ENCODE measurements around the gene FAM168B.

DNA sequence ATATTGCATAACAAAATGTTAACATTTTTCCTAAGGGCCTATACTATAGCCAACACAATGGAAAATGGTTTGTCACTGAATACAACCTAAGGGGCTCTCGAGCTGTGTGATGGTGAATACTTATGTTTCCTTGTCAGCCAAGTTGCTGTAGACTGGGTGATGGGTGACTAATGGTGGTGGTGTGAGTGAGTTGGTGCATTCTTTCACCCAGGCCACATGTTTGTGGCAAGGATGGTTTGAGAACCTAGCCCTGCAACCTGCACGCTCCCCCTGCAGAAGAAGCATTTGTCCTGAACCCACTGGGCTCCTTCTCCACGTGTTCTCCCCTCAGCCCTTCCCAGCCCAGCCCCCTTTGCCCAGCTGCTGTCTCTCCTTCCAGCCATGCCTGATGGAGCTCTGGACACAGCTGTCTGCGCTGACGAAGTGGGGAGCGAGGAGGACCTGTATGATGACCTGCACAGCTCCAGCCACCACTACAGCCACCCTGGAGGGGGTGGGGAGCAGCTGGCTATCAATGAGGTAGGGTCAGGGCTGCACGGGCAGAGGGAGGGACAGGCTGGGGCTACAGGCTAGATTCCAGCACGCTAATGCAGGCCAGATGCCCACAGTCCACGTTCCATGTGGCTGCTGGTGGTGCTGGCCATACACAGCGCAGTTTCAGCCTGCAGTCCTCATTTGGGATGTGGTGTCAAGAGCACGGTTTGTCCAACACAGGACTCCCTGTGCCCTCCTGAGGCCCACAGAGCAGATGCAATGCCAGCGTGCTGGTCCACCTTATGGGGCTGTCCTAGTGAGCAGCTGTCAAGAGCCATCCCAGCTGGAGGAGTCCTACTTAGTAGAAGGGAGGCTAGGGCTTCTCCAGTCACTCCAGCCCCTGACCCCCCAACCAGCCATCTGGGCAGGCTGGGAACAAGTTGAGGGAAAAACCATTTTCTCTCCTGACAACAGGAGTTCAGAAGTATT is 65.4 kb downstream of the FAM168B start:
- TF ChIP-seq EP300 (IDR thresholded peaks at IDR 0.05; ENCODE audit: borderline replicate concordance in 1 of 2, low read depth in 1 of 2, low read length in 1 of 2): no peak
- TF ChIP-seq POLR2AphosphoS5 (IDR thresholded peaks at IDR 0.05; ENCODE audit: low read depth, low read length): no peak
- no peak for TF ChIP-seq RAD21 (IDR thresholded peaks at IDR 0.05; ENCODE audit: low read length)
- no peak for TF ChIP-seq CTCF (IDR thresholded peaks at IDR 0.05)
- TF ChIP-seq NFIC (IDR thresholded peaks at IDR 0.05; ENCODE audit: borderline replicate concordance): no peak
- no peak for TF ChIP-seq SMC3 (IDR thresholded peaks at IDR 0.05; ENCODE audit: low read depth, low read length)
- no peak for TF ChIP-seq FOXM1 (IDR thresholded peaks at IDR 0.05; ENCODE audit: low read depth)
- no peak for TF ChIP-seq YY1 (IDR thresholded peaks at IDR 0.05; ENCODE audit: low read depth)
- no peak for TF ChIP-seq TCF12 (IDR thresholded peaks at IDR 0.05)
- no peak for TF ChIP-seq JUND (IDR thresholded peaks at IDR 0.05)
- no peak for TF ChIP-seq GABPA (IDR thresholded peaks at IDR 0.05; ENCODE audit: low read depth)
- no peak for TF ChIP-seq RFX5 (IDR thresholded peaks at IDR 0.05; ENCODE audit: low read length)
- TF ChIP-seq, protein P1, sequence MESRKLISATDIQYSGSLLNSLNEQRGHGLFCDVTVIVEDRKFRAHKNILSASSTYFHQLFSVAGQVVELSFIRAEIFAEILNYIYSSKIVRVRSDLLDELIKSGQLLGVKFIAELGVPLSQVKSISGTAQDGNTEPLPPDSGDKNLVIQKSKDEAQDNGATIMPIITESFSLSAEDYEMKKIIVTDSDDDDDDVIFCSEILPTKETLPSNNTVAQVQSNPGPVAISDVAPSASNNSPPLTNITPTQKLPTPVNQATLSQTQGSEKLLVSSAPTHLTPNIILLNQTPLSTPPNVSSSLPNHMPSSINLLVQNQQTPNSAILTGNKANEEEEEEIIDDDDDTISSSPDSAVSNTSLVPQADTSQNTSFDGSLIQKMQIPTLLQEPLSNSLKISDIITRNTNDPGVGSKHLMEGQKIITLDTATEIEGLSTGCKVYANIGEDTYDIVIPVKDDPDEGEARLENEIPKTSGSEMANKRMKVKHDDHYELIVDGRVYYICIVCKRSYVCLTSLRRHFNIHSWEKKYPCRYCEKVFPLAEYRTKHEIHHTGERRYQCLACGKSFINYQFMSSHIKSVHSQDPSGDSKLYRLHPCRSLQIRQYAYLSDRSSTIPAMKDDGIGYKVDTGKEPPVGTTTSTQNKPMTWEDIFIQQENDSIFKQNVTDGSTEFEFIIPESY (IDR thresholded peaks at IDR 0.05; ENCODE audit: borderline replicate concordance, low read depth): no peak

All from SK-N-SH (cell line).